HepG2 (cell line): ENCODE data around the gene ALKBH5. TPM values are rescaled to one million over a fixed set of nuclear protein-coding genes. Genes with fewer than 3 reads are reported as not detected.

Source experiments
- ERF ChIP-seq: IDR thresholded peaks from 2 replicates; pipeline ENCODE4 v1.6.1; 2018; ENCODE audit warnings: missing biosample characterization, missing genetic modification reagents
- FUBP1 ChIP-seq: sonication (generic); formaldehyde crosslinking; IDR thresholded peaks from 2 replicates; pipeline ENCODE4 v1.5.1; 2020; ENCODE audit warnings: missing genetic modification reagents, mild to moderate bottlenecking, borderline replicate concordance
- KAT7 ChIP-seq: IDR thresholded peaks from 2 replicates; pipeline ENCODE4 v1.6.1; 2018; ENCODE audit warnings: borderline replicate concordance, missing compliant biosample characterization
- KDM6A ChIP-seq: IDR thresholded peaks from 2 replicates; pipeline ENCODE4 v1.6.1; 2016; ENCODE audit warnings: low read depth
- NCOA5 ChIP-seq: sonication (generic); formaldehyde crosslinking; IDR thresholded peaks from 2 replicates; pipeline ENCODE4 v1.4.0; 2020; ENCODE audit warnings: missing genetic modification reagents
- PAX8 ChIP-seq: sonication (generic); formaldehyde crosslinking; IDR thresholded peaks from 2 replicates; pipeline ENCODE4 v1.8.0; 2022; ENCODE audit warnings: mild to moderate bottlenecking, missing genetic modification reagents, borderline replicate concordance
- RAD21 ChIP-seq: fragments of 450-650 bp; formaldehyde crosslinking; IDR thresholded peaks from 2 replicates; pipeline ENCODE4 v1.5.0; 2020; ENCODE audit warnings: mild to moderate bottlenecking
- RARA ChIP-seq: IDR thresholded peaks from 2 replicates; pipeline ENCODE4 v1.6.1; 2016; ENCODE audit warnings: missing genetic modification reagents, missing compliant biosample characterization
- RFX1 ChIP-seq: fragments of 450-650 bp; IDR thresholded peaks from 2 replicates; pipeline ENCODE4 v1.6.1; 2017
- SRSF9 ChIP-seq: fragments of 200-400 bp; formaldehyde crosslinking; IDR thresholded peaks from 2 replicates; pipeline ENCODE4 v1.6.1; 2018; ENCODE audit warnings: borderline replicate concordance, mild to moderate bottlenecking, low read depth, low read length; ENCODE audit not compliant: insufficient read depth, poor library complexity, severe bottlenecking
- SRY ChIP-seq: sonication (generic); formaldehyde crosslinking; IDR thresholded peaks from 2 replicates; pipeline ENCODE4 v1.8.0; 2022; ENCODE audit warnings: mild to moderate bottlenecking, missing genetic modification reagents
- ZNF333 ChIP-seq: sonication (generic); formaldehyde crosslinking; IDR thresholded peaks from 2 replicates; pipeline ENCODE4 v1.4.0; 2020; ENCODE audit warnings: mild to moderate bottlenecking, missing genetic modification reagents, borderline replicate concordance
- ZNF7 ChIP-seq: IDR thresholded peaks from 2 replicates; pipeline ENCODE4 v1.6.1; 2016; ENCODE audit warnings: missing biosample characterization, missing genetic modification reagents
- ZSCAN31 ChIP-seq: sonication (generic); formaldehyde crosslinking; IDR thresholded peaks from 2 replicates; pipeline ENCODE4 v1.5.0; 2020; ENCODE audit warnings: low read depth, mild to moderate bottlenecking, missing genetic modification reagents
- polyA plus RNA-seq, 8 experiments: library from polyadenylated mRNA; depleted of rRNA in 3 of 8; stranded (reverse) in 7 of 8; unstranded in 1 of 8; fragments of >200 nt; fragmentation: Illumina TruSeq in 4 of 8; extraction: Trizol in 4 of 8; gene quantifications; 2 replicates each; pipeline versions ENCODE4 v1.2.1 to v1.2.3, GENCODE V29; 2011 to 2016; ENCODE audit warnings: low read depth in 4 of 8, missing spikeins in 1 of 8, mixed read lengths in 1 of 8; ENCODE audit not compliant: insufficient read depth in 1 of 8
- total RNA-seq, 5 experiments: library from RNA; depleted of rRNA; stranded (reverse); fragments of >200 nt; fragmentation: Illumina TruSeq; extraction: Trizol; gene quantifications; 2 replicates each; pipeline ENCODE4 v1.2.3, GENCODE V29; 2016; ENCODE audit warnings: low read depth in 1 of 5
- TF ChIP-seq, protein P1 (sequence below): sonication (generic); formaldehyde crosslinking; IDR thresholded peaks from 2 replicates; pipeline ENCODE4 v1.5.1; 2020; ENCODE audit warnings: mild to moderate bottlenecking, missing genetic modification reagents, borderline replicate concordance
- TF ChIP-seq, protein P2 (sequence below): sonication (generic); formaldehyde crosslinking; conservative IDR thresholded peaks from 2 replicates; pipeline ENCODE4 v1.4.0; 2020; ENCODE audit warnings: mild to moderate bottlenecking, missing genetic modification reagents, moderate library complexity

ALKBH5 gene
- total and polyA plus RNA-seq, 2 of the 13 experiments (the other 11 are each of a cell fraction or from before 2014, with no cell fraction given), result 68.9 to 76.9 TPM

DNA sequence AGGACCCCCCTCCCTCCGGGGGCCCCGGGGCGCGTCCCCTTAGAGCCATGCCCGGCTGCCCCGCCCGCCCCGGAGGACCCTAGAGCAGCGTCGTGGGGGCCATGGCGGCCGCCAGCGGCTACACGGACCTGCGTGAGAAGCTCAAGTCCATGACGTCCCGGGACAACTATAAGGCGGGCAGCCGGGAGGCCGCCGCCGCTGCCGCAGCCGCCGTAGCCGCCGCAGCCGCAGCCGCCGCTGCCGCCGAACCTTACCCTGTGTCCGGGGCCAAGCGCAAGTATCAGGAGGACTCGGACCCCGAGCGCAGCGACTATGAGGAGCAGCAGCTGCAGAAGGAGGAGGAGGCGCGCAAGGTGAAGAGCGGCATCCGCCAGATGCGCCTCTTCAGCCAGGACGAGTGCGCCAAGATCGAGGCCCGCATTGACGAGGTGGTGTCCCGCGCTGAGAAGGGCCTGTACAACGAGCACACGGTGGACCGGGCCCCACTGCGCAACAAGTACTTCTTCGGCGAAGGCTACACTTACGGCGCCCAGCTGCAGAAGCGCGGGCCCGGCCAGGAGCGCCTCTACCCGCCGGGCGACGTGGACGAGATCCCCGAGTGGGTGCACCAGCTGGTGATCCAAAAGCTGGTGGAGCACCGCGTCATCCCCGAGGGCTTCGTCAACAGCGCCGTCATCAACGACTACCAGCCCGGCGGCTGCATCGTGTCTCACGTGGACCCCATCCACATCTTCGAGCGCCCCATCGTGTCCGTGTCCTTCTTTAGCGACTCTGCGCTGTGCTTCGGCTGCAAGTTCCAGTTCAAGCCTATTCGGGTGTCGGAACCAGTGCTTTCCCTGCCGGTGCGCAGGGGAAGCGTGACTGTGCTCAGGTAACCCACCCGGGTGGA is 759 bp downstream of the ALKBH5 start (continued):
- TF ChIP-seq FUBP1 (no peak), ZNF333 (CRISPR knock-in tag) (no peak; the same call in 1 of the 2 replicates), SRSF9 (no peak), PAX8 (no peak), KAT7 (peak; percentile 45; the same call in 1 of the 2 replicates), ERF (CRISPR knock-in tag) (no peak), NCOA5 (no peak), RAD21 (CRISPR knock-in tag) (no peak; the same call in 1 of the 2 replicates), KDM6A (CRISPR knock-in tag) (no peak), RARA (CRISPR knock-in tag) (no peak), ZNF7 (no peak), RFX1 (no peak), SRY (no peak; the same call in 1 of the 2 replicates), ZSCAN31 (CRISPR knock-in tag) (no peak)
- TF ChIP-seq, protein P1, sequence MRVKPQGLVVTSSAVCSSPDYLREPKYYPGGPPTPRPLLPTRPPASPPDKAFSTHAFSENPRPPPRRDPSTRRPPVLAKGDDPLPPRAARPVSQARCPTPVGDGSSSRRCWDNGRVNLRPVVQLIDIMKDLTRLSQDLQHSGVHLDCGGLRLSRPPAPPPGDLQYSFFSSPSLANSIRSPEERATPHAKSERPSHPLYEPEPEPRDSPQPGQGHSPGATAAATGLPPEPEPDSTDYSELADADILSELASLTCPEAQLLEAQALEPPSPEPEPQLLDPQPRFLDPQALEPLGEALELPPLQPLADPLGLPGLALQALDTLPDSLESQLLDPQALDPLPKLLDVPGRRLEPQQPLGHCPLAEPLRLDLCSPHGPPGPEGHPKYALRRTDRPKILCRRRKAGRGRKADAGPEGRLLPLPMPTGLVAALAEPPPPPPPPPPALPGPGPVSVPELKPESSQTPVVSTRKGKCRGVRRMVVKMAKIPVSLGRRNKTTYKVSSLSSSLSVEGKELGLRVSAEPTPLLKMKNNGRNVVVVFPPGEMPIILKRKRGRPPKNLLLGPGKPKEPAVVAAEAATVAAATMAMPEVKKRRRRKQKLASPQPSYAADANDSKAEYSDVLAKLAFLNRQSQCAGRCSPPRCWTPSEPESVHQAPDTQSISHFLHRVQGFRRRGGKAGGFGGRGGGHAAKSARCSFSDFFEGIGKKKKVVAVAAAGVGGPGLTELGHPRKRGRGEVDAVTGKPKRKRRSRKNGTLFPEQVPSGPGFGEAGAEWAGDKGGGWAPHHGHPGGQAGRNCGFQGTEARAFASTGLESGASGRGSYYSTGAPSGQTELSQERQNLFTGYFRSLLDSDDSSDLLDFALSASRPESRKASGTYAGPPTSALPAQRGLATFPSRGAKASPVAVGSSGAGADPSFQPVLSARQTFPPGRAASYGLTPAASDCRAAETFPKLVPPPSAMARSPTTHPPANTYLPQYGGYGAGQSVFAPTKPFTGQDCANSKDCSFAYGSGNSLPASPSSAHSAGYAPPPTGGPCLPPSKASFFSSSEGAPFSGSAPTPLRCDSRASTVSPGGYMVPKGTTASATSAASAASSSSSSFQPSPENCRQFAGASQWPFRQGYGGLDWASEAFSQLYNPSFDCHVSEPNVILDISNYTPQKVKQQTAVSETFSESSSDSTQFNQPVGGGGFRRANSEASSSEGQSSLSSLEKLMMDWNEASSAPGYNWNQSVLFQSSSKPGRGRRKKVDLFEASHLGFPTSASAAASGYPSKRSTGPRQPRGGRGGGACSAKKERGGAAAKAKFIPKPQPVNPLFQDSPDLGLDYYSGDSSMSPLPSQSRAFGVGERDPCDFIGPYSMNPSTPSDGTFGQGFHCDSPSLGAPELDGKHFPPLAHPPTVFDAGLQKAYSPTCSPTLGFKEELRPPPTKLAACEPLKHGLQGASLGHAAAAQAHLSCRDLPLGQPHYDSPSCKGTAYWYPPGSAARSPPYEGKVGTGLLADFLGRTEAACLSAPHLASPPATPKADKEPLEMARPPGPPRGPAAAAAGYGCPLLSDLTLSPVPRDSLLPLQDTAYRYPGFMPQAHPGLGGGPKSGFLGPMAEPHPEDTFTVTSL (CRISPR knock-in tag), result no peak
- TF ChIP-seq, protein P2, sequence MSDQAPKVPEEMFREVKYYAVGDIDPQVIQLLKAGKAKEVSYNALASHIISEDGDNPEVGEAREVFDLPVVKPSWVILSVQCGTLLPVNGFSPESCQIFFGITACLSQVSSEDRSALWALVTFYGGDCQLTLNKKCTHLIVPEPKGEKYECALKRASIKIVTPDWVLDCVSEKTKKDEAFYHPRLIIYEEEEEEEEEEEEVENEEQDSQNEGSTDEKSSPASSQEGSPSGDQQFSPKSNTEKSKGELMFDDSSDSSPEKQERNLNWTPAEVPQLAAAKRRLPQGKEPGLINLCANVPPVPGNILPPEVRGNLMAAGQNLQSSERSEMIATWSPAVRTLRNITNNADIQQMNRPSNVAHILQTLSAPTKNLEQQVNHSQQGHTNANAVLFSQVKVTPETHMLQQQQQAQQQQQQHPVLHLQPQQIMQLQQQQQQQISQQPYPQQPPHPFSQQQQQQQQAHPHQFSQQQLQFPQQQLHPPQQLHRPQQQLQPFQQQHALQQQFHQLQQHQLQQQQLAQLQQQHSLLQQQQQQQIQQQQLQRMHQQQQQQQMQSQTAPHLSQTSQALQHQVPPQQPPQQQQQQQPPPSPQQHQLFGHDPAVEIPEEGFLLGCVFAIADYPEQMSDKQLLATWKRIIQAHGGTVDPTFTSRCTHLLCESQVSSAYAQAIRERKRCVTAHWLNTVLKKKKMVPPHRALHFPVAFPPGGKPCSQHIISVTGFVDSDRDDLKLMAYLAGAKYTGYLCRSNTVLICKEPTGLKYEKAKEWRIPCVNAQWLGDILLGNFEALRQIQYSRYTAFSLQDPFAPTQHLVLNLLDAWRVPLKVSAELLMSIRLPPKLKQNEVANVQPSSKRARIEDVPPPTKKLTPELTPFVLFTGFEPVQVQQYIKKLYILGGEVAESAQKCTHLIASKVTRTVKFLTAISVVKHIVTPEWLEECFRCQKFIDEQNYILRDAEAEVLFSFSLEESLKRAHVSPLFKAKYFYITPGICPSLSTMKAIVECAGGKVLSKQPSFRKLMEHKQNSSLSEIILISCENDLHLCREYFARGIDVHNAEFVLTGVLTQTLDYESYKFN, result no peak
